ENCODE results near the gene MEPE.

The MEPE gene

GRCh38 chr4:87851332-87851731 lies 18.6 kb downstream of the MEPE start:
- WGBS = 94% methylated on average over 8 of the region's 8 CpGs
- no peaks in the 10 kb centered on the region for H3K79me1 ChIP-seq (replicated peaks; ENCODE audit: low read length, poor library complexity, severe bottlenecking)

GRCh38 chr4:87851953-87852352 lies 19.2 kb downstream of the MEPE start:
- H3K9ac ChIP-seq (ENCODE audit: low read length) = no peak overlapping the region
- no peaks in the 10 kb centered on the region for H3K79me1 ChIP-seq (replicated peaks; ENCODE audit: low read length, poor library complexity, severe bottlenecking)
- WGBS = 92% methylated on average over 4 of the region's 4 CpGs
- H3K27ac ChIP-seq (ENCODE audit: low read length, poor library complexity, severe bottlenecking) = no peak overlapping the region
- H2BK5ac ChIP-seq (ENCODE audit: low read depth, low read length, poor library complexity, severe bottlenecking) = no peak overlapping the region
- no peak overlapping the region for H3K4ac ChIP-seq (ENCODE audit: low read depth in 1 of 2, low read length in 2 of 2)
- H3K4me3 ChIP-seq (ENCODE audit: insufficient read depth in 1 of 2, low read depth in 1 of 2, low read length in 2 of 2) = no peak overlapping the region
- no peak overlapping the region for H3K14ac ChIP-seq (ENCODE audit: low read length in 2 of 2)
- peak overlapping the region; percentile 23 for H4K8ac ChIP-seq (ENCODE audit: low read length)
- no peaks in the 10 kb centered on the region for H3K9me3 ChIP-seq (ENCODE audit: control insufficient read depth, low read length)
- no peak overlapping the region for H2BK12ac ChIP-seq (ENCODE audit: low read length in 2 of 2)
- H3K23ac ChIP-seq (ENCODE audit: low read length in 2 of 2) = no peak overlapping the region
- no peak overlapping the region for H2BK15ac ChIP-seq (ENCODE audit: low read depth, poor library complexity, severe bottlenecking)
- H4K91ac ChIP-seq (ENCODE audit: low read length) = no peak overlapping the region
- H3K27me3 ChIP-seq (ENCODE audit: control insufficient read depth in 1 of 2, insufficient read depth in 1 of 2, low read length in 2 of 2) = peaks cover 0 to 2% of the 10 kb centered on the region in 2 experiments
- H3K18ac ChIP-seq (ENCODE audit: low read depth in 1 of 2, low read length in 2 of 2) = peak overlapping the region in 1 of 2 experiments; percentile 12
- peak overlapping the region; percentile 74 for H2AK5ac ChIP-seq (ENCODE audit: low read length, severe bottlenecking)
- no peaks in the 10 kb centered on the region for H3K36me3 ChIP-seq (ENCODE audit: control insufficient read depth in 1 of 2, insufficient read depth in 2 of 2, low read depth in 1 of 2, low read length in 2 of 2)
- no peak for DNase-seq
- H3K4me2 ChIP-seq (ENCODE audit: low read length, poor library complexity, severe bottlenecking) = no peak overlapping the region
- H2AFZ ChIP-seq (ENCODE audit: low read depth, low read length) = no peak overlapping the region
- H2BK120ac ChIP-seq (ENCODE audit: low read depth, low read length) = no peak overlapping the region
- peaks cover 1% of the 10 kb centered on the region for H3K4me1 ChIP-seq (ENCODE audit: control insufficient read depth, insufficient read depth, low read depth, low read length)

More at GRCh38 chr4:87851332-87851731, 18.6 kb downstream of the MEPE start:
- no peaks in the 10 kb centered on the region for H3K9me3 ChIP-seq (ENCODE audit: control insufficient read depth, low read length)
- H3K4me3 ChIP-seq (ENCODE audit: insufficient read depth in 1 of 2, low read depth in 1 of 2, low read length in 2 of 2) = no peak overlapping the region
- H3K36me3 ChIP-seq (ENCODE audit: control insufficient read depth in 1 of 2, insufficient read depth in 2 of 2, low read depth in 1 of 2, low read length in 2 of 2) = no peaks in the 10 kb centered on the region
- H3K18ac ChIP-seq (ENCODE audit: low read depth in 1 of 2, low read length in 2 of 2) = peak overlapping the region in 1 of 2 experiments; percentile 43
- H3K23ac ChIP-seq (ENCODE audit: low read length in 2 of 2) = no peak overlapping the region
- H2BK15ac ChIP-seq (ENCODE audit: low read depth, poor library complexity, severe bottlenecking) = no peak overlapping the region
- no peak overlapping the region for H2BK120ac ChIP-seq (ENCODE audit: low read depth, low read length)
- peak overlapping the region in 1 of 2 experiments; percentile 15 for H2BK12ac ChIP-seq (ENCODE audit: low read length in 2 of 2)
- no peak overlapping the region for H3K14ac ChIP-seq (ENCODE audit: low read length in 2 of 2)
- peak overlapping the region; percentile 10 for H2AK5ac ChIP-seq (ENCODE audit: low read length, severe bottlenecking)
- peaks cover 1% of the 10 kb centered on the region for H3K4me1 ChIP-seq (ENCODE audit: control insufficient read depth, insufficient read depth, low read depth, low read length)
- no peak overlapping the region for H3K9ac ChIP-seq (ENCODE audit: low read length)
- DNase-seq = no peak
- no peak overlapping the region for H3K4me2 ChIP-seq (ENCODE audit: low read length, poor library complexity, severe bottlenecking)
- H3K27ac ChIP-seq (ENCODE audit: low read length, poor library complexity, severe bottlenecking) = no peak overlapping the region
- no peak overlapping the region for H2BK5ac ChIP-seq (ENCODE audit: low read depth, low read length, poor library complexity, severe bottlenecking)
- no peak overlapping the region for H4K91ac ChIP-seq (ENCODE audit: low read length)
- H2AFZ ChIP-seq (ENCODE audit: low read depth, low read length) = no peak overlapping the region
- no peak overlapping the region for H3K4ac ChIP-seq (ENCODE audit: low read depth in 1 of 2, low read length in 2 of 2)
- H3K27me3 ChIP-seq (ENCODE audit: control insufficient read depth in 1 of 2, insufficient read depth in 1 of 2, low read length in 2 of 2) = peaks cover 0 to 5% of the 10 kb centered on the region in 2 experiments
- H4K8ac ChIP-seq (ENCODE audit: low read length) = peak overlapping the region; percentile 41

GRCh38 chr4:87853108-87853507 lies 20.3 kb downstream of the MEPE start:
- H2BK5ac ChIP-seq (ENCODE audit: low read depth, low read length, poor library complexity, severe bottlenecking) = no peak overlapping the region
- no peak overlapping the region for H4K91ac ChIP-seq (ENCODE audit: low read length)
- no peak overlapping the region for H3K18ac ChIP-seq (ENCODE audit: low read depth in 1 of 2, low read length in 2 of 2)
- H2AFZ ChIP-seq (ENCODE audit: low read depth, low read length) = no peak overlapping the region
- H3K79me1 ChIP-seq (replicated peaks; ENCODE audit: low read length, poor library complexity, severe bottlenecking) = no peaks in the 10 kb centered on the region
- WGBS = 0% methylated on average over 2 of the region's 3 CpGs
- no peaks in the 10 kb centered on the region for H3K9me3 ChIP-seq (ENCODE audit: control insufficient read depth, low read length)
- no peak overlapping the region for H3K27ac ChIP-seq (ENCODE audit: low read length, poor library complexity, severe bottlenecking)
- H2AK5ac ChIP-seq (ENCODE audit: low read length, severe bottlenecking) = no peak overlapping the region
- H3K4me1 ChIP-seq (ENCODE audit: control insufficient read depth, insufficient read depth, low read depth, low read length) = peaks cover 1% of the 10 kb centered on the region
- no peak overlapping the region for H4K8ac ChIP-seq (ENCODE audit: low read length)
- H3K4me3 ChIP-seq (ENCODE audit: insufficient read depth in 1 of 2, low read depth in 1 of 2, low read length in 2 of 2) = no peak overlapping the region
- H3K27me3 ChIP-seq (ENCODE audit: control insufficient read depth in 1 of 2, insufficient read depth in 1 of 2, low read length in 2 of 2) = no peaks in the 10 kb centered on the region
- no peaks in the 10 kb centered on the region for H3K36me3 ChIP-seq (ENCODE audit: control insufficient read depth in 1 of 2, insufficient read depth in 2 of 2, low read depth in 1 of 2, low read length in 2 of 2)
- H3K4me2 ChIP-seq (ENCODE audit: low read length, poor library complexity, severe bottlenecking) = no peak overlapping the region
- no peak overlapping the region for H3K23ac ChIP-seq (ENCODE audit: low read length in 2 of 2)
- H3K4ac ChIP-seq (ENCODE audit: low read depth in 1 of 2, low read length in 2 of 2) = no peak overlapping the region
- no peak overlapping the region for H2BK120ac ChIP-seq (ENCODE audit: low read depth, low read length)
- DNase-seq = peak; percentile 52
- H3K14ac ChIP-seq (ENCODE audit: low read length in 2 of 2) = no peak overlapping the region
- H2BK12ac ChIP-seq (ENCODE audit: low read length in 2 of 2) = no peak overlapping the region
- H3K9ac ChIP-seq (ENCODE audit: low read length) = no peak overlapping the region
- H2BK15ac ChIP-seq (ENCODE audit: low read depth, poor library complexity, severe bottlenecking) = no peak overlapping the region

GRCh38 chr4:87853891-87854290 lies 21.1 kb downstream of the MEPE start:
- Histone ChIP-seq H2BK12ac (ENCODE audit: low read length in 2 of 2) (no peak overlapping the region), H3K4me3 (ENCODE audit: insufficient read depth in 1 of 2, low read depth in 1 of 2, low read length in 2 of 2) (no peak overlapping the region), H2AFZ (ENCODE audit: low read depth, low read length) (no peak overlapping the region), H2BK15ac (ENCODE audit: low read depth, poor library complexity, severe bottlenecking) (no peak overlapping the region), H2BK5ac (ENCODE audit: low read depth, low read length, poor library complexity, severe bottlenecking) (no peak overlapping the region), H2AK5ac (ENCODE audit: low read length, severe bottlenecking) (no peak overlapping the region), H3K9ac (ENCODE audit: low read length) (no peak overlapping the region), H4K91ac (ENCODE audit: low read length) (no peak overlapping the region), H3K79me1 (replicated peaks; ENCODE audit: low read length, poor library complexity, severe bottlenecking) (no peaks in the 10 kb centered on the region), H3K4ac (ENCODE audit: low read depth in 1 of 2, low read length in 2 of 2) (no peak overlapping the region), H2BK120ac (ENCODE audit: low read depth, low read length) (no peak overlapping the region), H3K27ac (ENCODE audit: low read length, poor library complexity, severe bottlenecking) (no peak overlapping the region), H3K27me3 (ENCODE audit: control insufficient read depth in 1 of 2, insufficient read depth in 1 of 2, low read length in 2 of 2) (peaks cover 0 to 5% of the 10 kb centered on the region in 2 experiments), H3K9me3 (ENCODE audit: control insufficient read depth, low read length) (no peaks in the 10 kb centered on the region), H3K23ac (ENCODE audit: low read length in 2 of 2) (no peak overlapping the region), H3K4me2 (ENCODE audit: low read length, poor library complexity, severe bottlenecking) (no peak overlapping the region), H3K18ac (ENCODE audit: low read depth in 1 of 2, low read length in 2 of 2) (no peak overlapping the region), H4K8ac (ENCODE audit: low read length) (no peak overlapping the region), H3K36me3 (ENCODE audit: control insufficient read depth in 1 of 2, insufficient read depth in 2 of 2, low read depth in 1 of 2, low read length in 2 of 2) (no peaks in the 10 kb centered on the region), H3K14ac (ENCODE audit: low read length in 2 of 2) (no peak overlapping the region), H3K4me1 (ENCODE audit: control insufficient read depth, insufficient read depth, low read depth, low read length) (peaks cover 1% of the 10 kb centered on the region)
- no peak for DNase-seq
